Common myeloid progenitor, CD34-positive (primary cell): ENCODE data around the gene PPM1N.

Experiments used
- CTCF ChIA-PET: fragments of 350-600 bp; sonication (Branson Sonifier 250); formaldehyde crosslinking; loops from one replicate; lab custom pipeline; 2021; ENCODE audit warnings: antibody characterized with exemption; lab: Charles Lee
- POLR2A ChIA-PET: fragments of 350-600 bp; sonication (Branson Sonifier 250); formaldehyde crosslinking; loops from one replicate; lab custom pipeline; 2021; ENCODE audit warnings: antibody characterized with exemption; lab: Charles Lee
- DNase-seq, 3 donors: peaks; one replicate each; pipeline versions ENCODE4 v3.0.0 to v3.0.0-alpha.2; 2013
- H3K27ac ChIP-seq, 2 experiments: 1 replicate in 1 of 2; 2 replicates in 1 of 2; pipeline ENCODE4 v1.7.0; 2013; ENCODE audit warnings: inconsistent platforms in 2 of 2, low read length in 2 of 2, mild to moderate bottlenecking in 2 of 2, low read depth in 1 of 2, moderate library complexity in 1 of 2; ENCODE audit not compliant: severe bottlenecking in 2 of 2, insufficient read depth in 1 of 2, poor library complexity in 1 of 2
- H3K27me3 ChIP-seq, 5 experiments: replicated peaks in 2 of 5; 1 replicate in 3 of 5; 2 replicates in 2 of 5; pipeline versions ENCODE4 v1.6.1 to v1.7.0; 2013; ENCODE audit warnings: low read length in 4 of 5, mild to moderate bottlenecking in 2 of 5, moderate library complexity in 2 of 5, inconsistent platforms in 1 of 5; ENCODE audit not compliant: insufficient read depth in 5 of 5, control insufficient read depth in 4 of 5
- H3K36me3 ChIP-seq, 4 experiments: 1 replicate in 2 of 4; 2 replicates in 2 of 4; pipeline versions ENCODE4 v1.6.1 to v1.7.0; 2013; ENCODE audit warnings: low read length in 3 of 4, control low read depth in 1 of 4, mild to moderate bottlenecking in 1 of 4; ENCODE audit not compliant: control insufficient read depth in 4 of 4, insufficient read depth in 4 of 4
- H3K4me1 ChIP-seq, 4 experiments: 1 replicate in 3 of 4; 2 replicates in 1 of 4; pipeline versions ENCODE4 v1.6.1 to v1.7.1; 2013; ENCODE audit warnings: low read length in 3 of 4, mild to moderate bottlenecking in 3 of 4, control low read depth in 1 of 4, inconsistent platforms in 1 of 4, moderate library complexity in 1 of 4; ENCODE audit not compliant: control insufficient read depth in 4 of 4, insufficient read depth in 4 of 4; ENCODE audit errors: control extremely low read depth in 1 of 4
- H3K4me3 ChIP-seq, 7 experiments: 1 replicate in 4 of 7; 2 replicates in 3 of 7; pipeline versions ENCODE4 v1.5.1 to v1.7.0; 2013; ENCODE audit warnings: mild to moderate bottlenecking in 7 of 7, low read length in 6 of 7, moderate library complexity in 6 of 7, inconsistent platforms in 2 of 7, low read depth in 2 of 7, control low read depth in 1 of 7; ENCODE audit not compliant: insufficient read depth in 4 of 7, control insufficient read depth in 1 of 7; ENCODE audit errors: extremely low read depth in 1 of 7
- H3K9me3 ChIP-seq, 5 experiments: 1 replicate in 4 of 5; 2 replicates in 1 of 5; pipeline versions ENCODE4 v1.6.1 to v1.7.1; 2013; ENCODE audit warnings: low read length in 4 of 5, mild to moderate bottlenecking in 2 of 5, inconsistent platforms in 1 of 5, low read depth in 1 of 5, moderate library complexity in 1 of 5; ENCODE audit not compliant: control insufficient read depth in 4 of 5, insufficient read depth in 2 of 5; ENCODE audit errors: control extremely low read depth in 1 of 5
- WGBS: methylation state at CpG from one replicate; pipeline ENCODE4 v1.1.5; 2013; ENCODE audit not compliant: insufficient coverage; 5-methylcytosine and 5-hydroxymethylcytosine counted together

Gene PPM1N

DNA sequence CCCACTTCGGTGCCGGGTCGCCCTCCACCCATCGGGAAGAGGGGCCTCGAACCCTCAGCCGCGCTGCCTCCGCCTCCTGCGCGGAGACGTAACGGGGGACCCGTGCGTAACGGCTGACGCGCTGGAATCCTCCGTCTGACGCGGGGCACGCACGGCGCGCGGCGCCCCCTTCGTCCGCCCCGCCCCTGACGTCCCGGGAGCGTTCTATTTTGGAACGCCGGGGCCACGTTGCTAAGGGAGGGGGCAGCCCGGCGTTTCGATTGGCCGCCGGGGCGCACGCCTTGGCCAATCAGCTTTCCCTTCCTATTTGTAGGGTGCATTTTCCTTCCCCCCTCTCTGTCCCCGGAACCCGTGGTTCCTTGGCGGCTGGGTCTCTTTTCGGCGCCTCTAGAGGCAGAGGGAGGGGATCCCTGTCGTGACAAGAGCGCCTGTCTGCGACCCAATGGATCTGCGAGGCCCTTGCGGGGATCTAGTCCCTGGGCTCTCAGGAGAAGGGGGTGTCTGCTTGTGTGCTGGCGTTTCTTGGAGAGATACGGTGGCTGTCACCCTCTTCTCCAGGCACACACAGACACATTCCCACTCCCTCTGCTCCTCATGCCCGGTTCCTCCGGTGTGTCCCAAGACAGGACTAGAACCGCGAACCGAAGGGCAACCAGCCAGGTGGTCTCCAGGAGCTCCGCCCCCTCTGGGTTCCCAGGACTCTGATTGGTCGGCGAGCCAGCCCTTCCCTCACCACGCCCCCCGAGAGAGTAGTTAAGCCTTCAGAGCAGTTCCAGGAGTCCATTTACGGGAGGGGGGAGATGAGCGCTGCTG is 28.9 kb upstream of the PPM1N start:
- H3K36me3 ChIP-seq = peaks cover 0 to 45% (median 12%) of the 10 kb centered on the region in 4 experiments
- ChIA-PET CTCF (interaction anchor here (1.7 to 9.3 kb wide), 4 partner anchors 9 to 29 kb away, joined by 7 to 75 read pairs (median 47); no protein-coding TSS in a partner anchor), POLR2A (interaction anchor here (1.0 to 4.7 kb wide), 7 partner anchors 9 to 29 kb away, joined by 3 to 54 read pairs (median 4); no protein-coding TSS in a partner anchor)
- H3K27me3 ChIP-seq = peaks cover 0 to 53% (median 21%) of the 10 kb centered on the region in 5 experiments
- H3K9me3 ChIP-seq = no peaks in the 10 kb centered on the region
- DNase-seq = peak; percentile 81 to 89 (median 87)
- H3K27ac ChIP-seq = peak overlapping the region; percentile 88 to 97
- WGBS = under 1% methylated on average over 53 of the region's 66 CpGs
- H3K4me1 ChIP-seq = peaks cover 0 to 34% (median 33%) of the 10 kb centered on the region in 4 experiments
- H3K4me3 ChIP-seq = peak overlapping the region; percentile 72 to 100 (median 97)

GRCh38 chr19:45469945-45470761 is 28.1 kb upstream of the PPM1N start:
- H3K27ac ChIP-seq = peak overlapping the region; percentile 88 to 97
- peaks cover 0 to 60% (median 26%) of the 10 kb centered on the region in 5 experiments for H3K27me3 ChIP-seq
- 63% methylated on average over 11 of the region's 33 CpGs for WGBS
- ChIA-PET CTCF (interaction anchor here (1.7 to 13.7 kb wide), 5 partner anchors 8 to 34 kb away, joined by 7 to 289 read pairs (median 52); no protein-coding TSS in a partner anchor), POLR2A (interaction anchor here (1.0 to 4.7 kb wide), 4 partner anchors 14 to 30 kb away, joined by 4 to 54 read pairs (median 24); no protein-coding TSS in a partner anchor)
- peak overlapping the region; percentile 72 to 100 (median 97) for H3K4me3 ChIP-seq
- no peaks in the 10 kb centered on the region for H3K9me3 ChIP-seq
- H3K36me3 ChIP-seq = peaks cover 0 to 45% (median 12%) of the 10 kb centered on the region in 4 experiments
- DNase-seq = peak in 2 of 3 donors; percentile 53 to 61
- H3K4me1 ChIP-seq = peaks cover 0 to 34% (median 33%) of the 10 kb centered on the region in 4 experiments

GRCh38 chr19:45470762-45471081 is 27.5 kb upstream of the PPM1N start:
- ChIA-PET POLR2A (interaction anchor here (0.5 to 4.7 kb wide), 3 partner anchors 23 to 31 kb away, joined by 4 to 54 read pairs (median 6); no protein-coding TSS in a partner anchor), CTCF (interaction anchor here (13.7 kb wide), 1 partner anchor 35 kb away, joined by 289 read pairs; no protein-coding TSS in a partner anchor)
- peaks cover 0 to 61% (median 27%) of the 10 kb centered on the region in 5 experiments for H3K27me3 ChIP-seq
- DNase-seq = no peak
- WGBS = 96% methylated on average over 13 of the region's 15 CpGs
- H3K36me3 ChIP-seq = peaks cover 0 to 45% (median 12%) of the 10 kb centered on the region in 4 experiments
- H3K4me1 ChIP-seq = peaks cover 0 to 34% (median 32%) of the 10 kb centered on the region in 4 experiments
- no peaks in the 10 kb centered on the region for H3K9me3 ChIP-seq
- peak overlapping the region in 1 of 2 experiments; percentile 97 for H3K27ac ChIP-seq
- H3K4me3 ChIP-seq = peak overlapping the region in 4 of 7 experiments; percentile 89 to 100 (median 100)

GRCh38 chr19:45471111-45471930 is 26.9 kb upstream of the PPM1N start:
- peak overlapping the region in 4 of 7 experiments; percentile 89 to 100 (median 100) for H3K4me3 ChIP-seq
- ChIA-PET CTCF (interaction anchor here (1.2 to 13.7 kb wide), 2 partner anchors 9 to 36 kb away, joined by 3 to 289 read pairs; no protein-coding TSS in a partner anchor), POLR2A (interaction anchor here (0.5 to 5.4 kb wide), 2 partner anchors 24 to 31 kb away, joined by 4 to 36 read pairs; no protein-coding TSS in a partner anchor)
- WGBS = 90% methylated on average over 9 of the region's 16 CpGs
- H3K9me3 ChIP-seq = no peaks in the 10 kb centered on the region
- H3K27me3 ChIP-seq = peaks cover 0 to 63% (median 28%) of the 10 kb centered on the region in 5 experiments
- H3K36me3 ChIP-seq = peaks cover 0 to 45% (median 12%) of the 10 kb centered on the region in 4 experiments
- DNase-seq = peak in 1 of 3 donors; percentile 48
- no peak overlapping the region for H3K27ac ChIP-seq
- H3K4me1 ChIP-seq = peaks cover 0 to 34% (median 32%) of the 10 kb centered on the region in 4 experiments

GRCh38 chr19:45471931-45472562 is 26.2 kb upstream of the PPM1N start:
- H3K36me3 ChIP-seq = peaks cover 0 to 45% (median 12%) of the 10 kb centered on the region in 4 experiments
- DNase-seq = no peak
- whole genome bisulfite sequencing = 71% methylated on average over 5 of the region's 7 CpGs
- peaks cover 0 to 68% (median 28%) of the 10 kb centered on the region in 5 experiments for H3K27me3 ChIP-seq
- ChIA-PET POLR2A (interaction anchor here (0.6 to 5.4 kb wide), 2 partner anchors 17 to 32 kb away, joined by 3 to 36 read pairs; no protein-coding TSS in a partner anchor), CTCF (interaction anchor here (0.6 to 13.7 kb wide), 4 partner anchors 10 to 44 kb away, joined by 3 to 289 read pairs (median 3); no protein-coding TSS in a partner anchor)
- H3K9me3 ChIP-seq = no peaks in the 10 kb centered on the region
- no peak overlapping the region for H3K27ac ChIP-seq
- peaks cover 0 to 32% (median 30%) of the 10 kb centered on the region in 4 experiments for H3K4me1 ChIP-seq
- H3K4me3 ChIP-seq = peak overlapping the region in 4 of 7 experiments; percentile 29 to 99 (median 68)
